HEK293 (cell line): ENCODE data around the gene NLRP1.

Source experiments
- MYNN ChIP-seq: fragments of 450-650 bp; formaldehyde crosslinking; IDR thresholded peaks from 2 replicates; pipeline ENCODE4 v1.5.1; 2016; ENCODE audit warnings: missing biosample characterization, missing genetic modification characterization, borderline replicate concordance
- SP3 ChIP-seq: fragments of 450-650 bp; formaldehyde crosslinking; IDR thresholded peaks from 2 replicates; pipeline ENCODE4 v1.5.1; 2016; ENCODE audit warnings: missing biosample characterization, missing genetic modification characterization
- YY2 ChIP-seq: fragments of 450-650 bp; formaldehyde crosslinking; IDR thresholded peaks from 2 replicates; pipeline ENCODE4 v1.5.1; 2016; ENCODE audit warnings: missing biosample characterization, missing genetic modification characterization
- ZBTB20 ChIP-seq: fragments of 450-650 bp; formaldehyde crosslinking; IDR thresholded peaks from 2 replicates; pipeline ENCODE4 v1.5.1; 2016; ENCODE audit warnings: missing biosample characterization, missing genetic modification characterization
- ZFP3 ChIP-seq: fragments of 450-650 bp; formaldehyde crosslinking; IDR thresholded peaks from 2 replicates; pipeline ENCODE4 v1.5.1; 2016; ENCODE audit warnings: low read depth, missing biosample characterization, missing genetic modification characterization
- ZNF10 ChIP-seq: fragments of 450-650 bp; formaldehyde crosslinking; IDR thresholded peaks from 2 replicates; pipeline ENCODE4 v1.5.1; 2017; ENCODE audit warnings: missing biosample characterization, missing genetic modification characterization
- ZNF16 ChIP-seq: fragments of 450-650 bp; formaldehyde crosslinking; IDR thresholded peaks from 2 replicates; pipeline ENCODE4 v1.5.1; 2016; ENCODE audit warnings: low read depth, missing biosample characterization, missing genetic modification characterization
- ZNF184 ChIP-seq: fragments of 450-650 bp; IDR thresholded peaks from 2 replicates; pipeline ENCODE4 v1.5.1; 2018; ENCODE audit warnings: missing biosample characterization, mild to moderate bottlenecking, missing genetic modification characterization
- ZNF211 ChIP-seq: fragments of 450-650 bp; formaldehyde crosslinking; IDR thresholded peaks from 2 replicates; pipeline ENCODE4 v1.5.1; 2016; ENCODE audit warnings: low read depth, missing biosample characterization, missing genetic modification characterization
- ZNF302 ChIP-seq: fragments of 450-650 bp; formaldehyde crosslinking; IDR thresholded peaks from 2 replicates; pipeline ENCODE4 v1.5.1; 2016; ENCODE audit warnings: missing biosample characterization, missing genetic modification characterization, low read depth
- ZNF341 ChIP-seq: fragments of 450-650 bp; formaldehyde crosslinking; IDR thresholded peaks from 2 replicates; pipeline ENCODE4; 2016; ENCODE audit warnings: low read depth, missing biosample characterization, missing genetic modification characterization
- ZNF473 ChIP-seq: fragments of 450-650 bp; formaldehyde crosslinking; IDR thresholded peaks from 2 replicates; pipeline ENCODE4 v1.5.1; 2017; ENCODE audit warnings: missing biosample characterization, missing genetic modification characterization
- ZNF560 ChIP-seq: fragments of 450-650 bp; formaldehyde crosslinking; IDR thresholded peaks from 2 replicates; pipeline ENCODE4 v1.5.1; 2017; ENCODE audit warnings: missing biosample characterization, missing genetic modification characterization, borderline replicate concordance
- ZNF600 ChIP-seq: fragments of 450-650 bp; formaldehyde crosslinking; IDR thresholded peaks from 2 replicates; pipeline ENCODE4 v1.5.1; 2016; ENCODE audit warnings: missing biosample characterization, missing genetic modification characterization
- ZNF621 ChIP-seq: fragments of 450-650 bp; formaldehyde crosslinking; IDR thresholded peaks from 2 replicates; pipeline ENCODE4 v1.5.1; 2017; ENCODE audit warnings: missing biosample characterization, missing genetic modification characterization
- ZNF843 ChIP-seq: fragments of 450-650 bp; formaldehyde crosslinking; IDR thresholded peaks from 2 replicates; pipeline ENCODE4 v1.5.1; 2016; ENCODE audit warnings: missing biosample characterization, missing genetic modification characterization
- TF ChIP-seq, protein P1 (sequence below): fragments of 450-650 bp; formaldehyde crosslinking; IDR thresholded peaks from 2 replicates; pipeline ENCODE4 v1.5.0; 2017; ENCODE audit warnings: missing biosample characterization, missing genetic modification characterization, borderline replicate concordance
- TF ChIP-seq, protein P2 (sequence below): fragments of 450-650 bp; formaldehyde crosslinking; IDR thresholded peaks from 2 replicates; pipeline ENCODE4 v1.5.1; 2016; ENCODE audit warnings: missing biosample characterization, missing genetic modification characterization
- TF ChIP-seq, protein P3 (sequence below): fragments of 450-650 bp; IDR thresholded peaks from 2 replicates; pipeline ENCODE4 v1.5.1; 2018; ENCODE audit warnings: missing biosample characterization, missing genetic modification characterization
- TF ChIP-seq, protein P4 (sequence below): fragments of 450-650 bp; formaldehyde crosslinking; IDR thresholded peaks from 2 replicates; pipeline ENCODE4 v1.5.1; 2016; ENCODE audit warnings: missing biosample characterization, missing genetic modification characterization
- TF ChIP-seq, protein P5 (sequence below): fragments of 450-650 bp; formaldehyde crosslinking; IDR thresholded peaks from 2 replicates; pipeline ENCODE4 v1.5.1; 2017; ENCODE audit warnings: missing biosample characterization, missing genetic modification characterization
- TF ChIP-seq, protein P6 (sequence below): fragments of 450-650 bp; formaldehyde crosslinking; IDR thresholded peaks from 2 replicates; pipeline ENCODE4 v1.5.1; 2016; ENCODE audit warnings: missing biosample characterization, missing genetic modification characterization

NLRP1 gene

DNA sequence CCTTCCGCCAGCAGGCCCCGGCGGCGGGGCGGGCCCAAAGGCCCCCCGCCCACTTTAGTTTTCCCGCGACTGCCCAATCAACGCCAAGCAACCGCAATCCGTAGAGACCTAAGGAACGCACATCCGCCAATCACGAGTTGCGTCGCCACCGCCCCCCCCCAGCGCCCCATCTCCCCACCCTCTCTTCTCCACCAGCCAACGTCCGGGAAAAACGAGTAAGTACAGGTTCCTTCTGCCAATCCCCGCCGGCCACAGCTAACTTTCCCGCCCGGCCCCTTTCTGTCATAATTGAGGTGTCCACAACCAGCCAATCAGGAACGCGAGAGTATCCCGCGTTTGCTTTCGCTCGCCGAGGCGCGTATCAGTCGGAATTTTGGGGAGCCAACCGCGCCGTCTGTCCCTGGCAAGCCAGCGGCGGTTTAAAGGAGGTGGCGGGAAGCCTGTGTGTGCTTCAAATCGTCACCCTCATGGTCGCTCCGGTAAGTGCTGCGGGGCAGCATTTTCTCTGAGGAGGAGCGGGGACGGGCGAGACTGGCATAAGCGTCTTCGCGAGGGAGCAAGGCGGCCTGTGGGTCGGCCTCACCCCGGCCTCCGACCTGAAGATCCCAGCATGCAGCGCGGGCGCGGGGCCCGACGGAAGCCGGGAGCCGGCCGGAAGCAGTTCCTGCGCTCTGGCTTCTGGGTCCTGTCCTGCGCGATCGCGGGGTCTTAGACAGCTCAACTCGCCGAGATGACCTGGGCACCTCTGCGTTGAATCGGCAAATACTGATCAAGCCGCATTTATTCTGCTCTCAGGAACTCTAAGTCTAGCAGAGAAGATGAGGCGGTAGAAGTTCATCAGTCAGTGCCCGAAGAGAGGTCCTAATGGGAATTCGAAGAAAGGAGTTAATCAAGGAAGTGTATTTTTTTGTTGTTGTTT, 97.8 kb downstream of the NLRP1 start, which contains the start of gene MIS12 (continued):
- no peak for TF ChIP-seq ZFP3 (tag by site-specific recombination)
- peak; percentile 21; the same call in 1 of the 2 replicates for TF ChIP-seq ZNF341 (tag by site-specific recombination)
- no peak for TF ChIP-seq ZNF473 (tag by site-specific recombination)
- TF ChIP-seq ZBTB20 (tag by site-specific recombination): peak; percentile 27; the same call in 1 of the 2 replicates
- TF ChIP-seq MYNN (tag by site-specific recombination): no peak
- peak; percentile 76 for TF ChIP-seq SP3 (tag by site-specific recombination)
- TF ChIP-seq, protein P1, sequence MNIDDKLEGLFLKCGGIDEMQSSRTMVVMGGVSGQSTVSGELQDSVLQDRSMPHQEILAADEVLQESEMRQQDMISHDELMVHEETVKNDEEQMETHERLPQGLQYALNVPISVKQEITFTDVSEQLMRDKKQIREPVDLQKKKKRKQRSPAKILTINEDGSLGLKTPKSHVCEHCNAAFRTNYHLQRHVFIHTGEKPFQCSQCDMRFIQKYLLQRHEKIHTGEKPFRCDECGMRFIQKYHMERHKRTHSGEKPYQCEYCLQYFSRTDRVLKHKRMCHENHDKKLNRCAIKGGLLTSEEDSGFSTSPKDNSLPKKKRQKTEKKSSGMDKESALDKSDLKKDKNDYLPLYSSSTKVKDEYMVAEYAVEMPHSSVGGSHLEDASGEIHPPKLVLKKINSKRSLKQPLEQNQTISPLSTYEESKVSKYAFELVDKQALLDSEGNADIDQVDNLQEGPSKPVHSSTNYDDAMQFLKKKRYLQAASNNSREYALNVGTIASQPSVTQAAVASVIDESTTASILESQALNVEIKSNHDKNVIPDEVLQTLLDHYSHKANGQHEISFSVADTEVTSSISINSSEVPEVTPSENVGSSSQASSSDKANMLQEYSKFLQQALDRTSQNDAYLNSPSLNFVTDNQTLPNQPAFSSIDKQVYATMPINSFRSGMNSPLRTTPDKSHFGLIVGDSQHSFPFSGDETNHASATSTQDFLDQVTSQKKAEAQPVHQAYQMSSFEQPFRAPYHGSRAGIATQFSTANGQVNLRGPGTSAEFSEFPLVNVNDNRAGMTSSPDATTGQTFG (tag by site-specific recombination): no peak
- peak; percentile 70; the same call in 1 of the 2 replicates for TF ChIP-seq ZNF843 (tag by site-specific recombination)
- no peak for TF ChIP-seq ZNF211 (tag by site-specific recombination)
- TF ChIP-seq YY2 (tag by site-specific recombination): peak; percentile 49; the same call in 1 of the 2 replicates
- TF ChIP-seq ZNF184: peak; percentile 31; the same call in 1 of the 2 replicates
- TF ChIP-seq, protein P2, sequence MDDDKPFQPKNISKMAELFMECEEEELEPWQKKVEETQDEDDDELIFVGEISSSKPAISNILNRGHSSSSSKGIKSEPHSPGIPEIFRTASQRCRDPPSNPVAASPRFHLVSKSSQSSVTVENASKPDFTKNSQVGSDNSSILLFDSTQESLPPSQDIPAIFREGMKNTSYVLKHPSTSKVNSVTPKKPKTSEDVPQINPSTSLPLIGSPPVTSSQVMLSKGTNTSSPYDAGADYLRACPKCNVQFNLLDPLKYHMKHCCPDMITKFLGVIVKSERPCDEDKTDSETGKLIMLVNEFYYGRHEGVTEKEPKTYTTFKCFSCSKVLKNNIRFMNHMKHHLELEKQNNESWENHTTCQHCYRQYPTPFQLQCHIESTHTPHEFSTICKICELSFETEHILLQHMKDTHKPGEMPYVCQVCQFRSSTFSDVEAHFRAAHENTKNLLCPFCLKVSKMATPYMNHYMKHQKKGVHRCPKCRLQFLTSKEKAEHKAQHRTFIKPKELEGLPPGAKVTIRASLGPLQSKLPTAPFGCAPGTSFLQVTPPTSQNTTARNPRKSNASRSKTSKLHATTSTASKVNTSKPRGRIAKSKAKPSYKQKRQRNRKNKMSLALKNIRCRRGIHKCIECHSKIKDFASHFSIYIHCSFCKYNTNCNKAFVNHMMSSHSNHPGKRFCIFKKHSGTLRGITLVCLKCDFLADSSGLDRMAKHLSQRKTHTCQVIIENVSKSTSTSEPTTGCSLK (tag by site-specific recombination): no peak
- TF ChIP-seq, protein P3, sequence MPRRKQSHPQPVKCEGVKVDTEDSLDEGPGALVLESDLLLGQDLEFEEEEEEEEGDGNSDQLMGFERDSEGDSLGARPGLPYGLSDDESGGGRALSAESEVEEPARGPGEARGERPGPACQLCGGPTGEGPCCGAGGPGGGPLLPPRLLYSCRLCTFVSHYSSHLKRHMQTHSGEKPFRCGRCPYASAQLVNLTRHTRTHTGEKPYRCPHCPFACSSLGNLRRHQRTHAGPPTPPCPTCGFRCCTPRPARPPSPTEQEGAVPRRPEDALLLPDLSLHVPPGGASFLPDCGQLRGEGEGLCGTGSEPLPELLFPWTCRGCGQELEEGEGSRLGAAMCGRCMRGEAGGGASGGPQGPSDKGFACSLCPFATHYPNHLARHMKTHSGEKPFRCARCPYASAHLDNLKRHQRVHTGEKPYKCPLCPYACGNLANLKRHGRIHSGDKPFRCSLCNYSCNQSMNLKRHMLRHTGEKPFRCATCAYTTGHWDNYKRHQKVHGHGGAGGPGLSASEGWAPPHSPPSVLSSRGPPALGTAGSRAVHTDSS (tag by site-specific recombination): 0 out of 2 replicates have a peak, but pooled peaks have one; percentile 26
- TF ChIP-seq ZNF302: no peak
- TF ChIP-seq, protein P4, sequence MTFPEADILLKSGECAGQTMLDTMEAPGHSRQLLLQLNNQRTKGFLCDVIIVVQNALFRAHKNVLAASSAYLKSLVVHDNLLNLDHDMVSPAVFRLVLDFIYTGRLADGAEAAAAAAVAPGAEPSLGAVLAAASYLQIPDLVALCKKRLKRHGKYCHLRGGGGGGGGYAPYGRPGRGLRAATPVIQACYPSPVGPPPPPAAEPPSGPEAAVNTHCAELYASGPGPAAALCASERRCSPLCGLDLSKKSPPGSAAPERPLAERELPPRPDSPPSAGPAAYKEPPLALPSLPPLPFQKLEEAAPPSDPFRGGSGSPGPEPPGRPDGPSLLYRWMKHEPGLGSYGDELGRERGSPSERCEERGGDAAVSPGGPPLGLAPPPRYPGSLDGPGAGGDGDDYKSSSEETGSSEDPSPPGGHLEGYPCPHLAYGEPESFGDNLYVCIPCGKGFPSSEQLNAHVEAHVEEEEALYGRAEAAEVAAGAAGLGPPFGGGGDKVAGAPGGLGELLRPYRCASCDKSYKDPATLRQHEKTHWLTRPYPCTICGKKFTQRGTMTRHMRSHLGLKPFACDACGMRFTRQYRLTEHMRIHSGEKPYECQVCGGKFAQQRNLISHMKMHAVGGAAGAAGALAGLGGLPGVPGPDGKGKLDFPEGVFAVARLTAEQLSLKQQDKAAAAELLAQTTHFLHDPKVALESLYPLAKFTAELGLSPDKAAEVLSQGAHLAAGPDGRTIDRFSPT (tag by site-specific recombination): peak; percentile 77
- TF ChIP-seq, protein P5, sequence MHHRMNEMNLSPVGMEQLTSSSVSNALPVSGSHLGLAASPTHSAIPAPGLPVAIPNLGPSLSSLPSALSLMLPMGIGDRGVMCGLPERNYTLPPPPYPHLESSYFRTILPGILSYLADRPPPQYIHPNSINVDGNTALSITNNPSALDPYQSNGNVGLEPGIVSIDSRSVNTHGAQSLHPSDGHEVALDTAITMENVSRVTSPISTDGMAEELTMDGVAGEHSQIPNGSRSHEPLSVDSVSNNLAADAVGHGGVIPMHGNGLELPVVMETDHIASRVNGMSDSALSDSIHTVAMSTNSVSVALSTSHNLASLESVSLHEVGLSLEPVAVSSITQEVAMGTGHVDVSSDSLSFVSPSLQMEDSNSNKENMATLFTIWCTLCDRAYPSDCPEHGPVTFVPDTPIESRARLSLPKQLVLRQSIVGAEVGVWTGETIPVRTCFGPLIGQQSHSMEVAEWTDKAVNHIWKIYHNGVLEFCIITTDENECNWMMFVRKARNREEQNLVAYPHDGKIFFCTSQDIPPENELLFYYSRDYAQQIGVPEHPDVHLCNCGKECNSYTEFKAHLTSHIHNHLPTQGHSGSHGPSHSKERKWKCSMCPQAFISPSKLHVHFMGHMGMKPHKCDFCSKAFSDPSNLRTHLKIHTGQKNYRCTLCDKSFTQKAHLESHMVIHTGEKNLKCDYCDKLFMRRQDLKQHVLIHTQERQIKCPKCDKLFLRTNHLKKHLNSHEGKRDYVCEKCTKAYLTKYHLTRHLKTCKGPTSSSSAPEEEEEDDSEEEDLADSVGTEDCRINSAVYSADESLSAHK: peak; percentile 57; the same call in 1 of the 2 replicates
- TF ChIP-seq ZNF621 (tag by site-specific recombination): no peak
- TF ChIP-seq ZNF16 (tag by site-specific recombination): no peak
- TF ChIP-seq, protein P6, sequence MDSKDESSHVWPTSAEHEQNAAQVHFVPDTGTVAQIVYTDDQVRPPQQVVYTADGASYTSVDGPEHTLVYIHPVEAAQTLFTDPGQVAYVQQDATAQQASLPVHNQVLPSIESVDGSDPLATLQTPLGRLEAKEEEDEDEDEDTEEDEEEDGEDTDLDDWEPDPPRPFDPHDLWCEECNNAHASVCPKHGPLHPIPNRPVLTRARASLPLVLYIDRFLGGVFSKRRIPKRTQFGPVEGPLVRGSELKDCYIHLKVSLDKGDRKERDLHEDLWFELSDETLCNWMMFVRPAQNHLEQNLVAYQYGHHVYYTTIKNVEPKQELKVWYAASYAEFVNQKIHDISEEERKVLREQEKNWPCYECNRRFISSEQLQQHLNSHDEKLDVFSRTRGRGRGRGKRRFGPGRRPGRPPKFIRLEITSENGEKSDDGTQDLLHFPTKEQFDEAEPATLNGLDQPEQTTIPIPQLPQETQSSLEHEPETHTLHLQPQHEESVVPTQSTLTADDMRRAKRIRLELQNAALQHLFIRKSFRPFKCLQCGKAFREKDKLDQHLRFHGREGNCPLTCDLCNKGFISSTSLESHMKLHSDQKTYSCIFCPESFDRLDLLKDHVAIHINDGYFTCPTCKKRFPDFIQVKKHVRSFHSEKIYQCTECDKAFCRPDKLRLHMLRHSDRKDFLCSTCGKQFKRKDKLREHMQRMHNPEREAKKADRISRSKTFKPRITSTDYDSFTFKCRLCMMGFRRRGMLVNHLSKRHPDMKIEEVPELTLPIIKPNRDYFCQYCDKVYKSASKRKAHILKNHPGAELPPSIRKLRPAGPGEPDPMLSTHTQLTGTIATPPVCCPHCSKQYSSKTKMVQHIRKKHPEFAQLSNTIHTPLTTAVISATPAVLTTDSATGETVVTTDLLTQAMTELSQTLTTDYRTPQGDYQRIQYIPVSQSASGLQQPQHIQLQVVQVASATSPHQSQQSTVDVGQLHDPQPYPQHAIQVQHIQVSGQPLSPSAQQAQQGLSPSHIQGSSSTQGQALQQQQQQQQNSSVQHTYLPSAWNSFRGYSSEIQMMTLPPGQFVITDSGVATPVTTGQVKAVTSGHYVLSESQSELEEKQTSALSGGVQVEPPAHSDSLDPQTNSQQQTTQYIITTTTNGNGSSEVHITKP (tag by site-specific recombination): peak; percentile 77
- TF ChIP-seq ZNF600 (tag by site-specific recombination): peak; percentile 92
- no peak for TF ChIP-seq ZNF560 (tag by site-specific recombination)
- no peak for TF ChIP-seq ZNF10 (tag by site-specific recombination)
